Stimulated activated CD8-positive, alpha-beta memory T cell treated with anti-CD3 and anti-CD28 coated beads, Interleukin-12 subunit alpha, Interleukin-12 subunit beta, amount 100 ng/mL, for 1 hour (primary cell): ENCODE data around the gene FIBCD1.
"Not testable (repeated sequence)": the region's sequence is repeated elsewhere in the genome, so short reads cannot be mapped to it uniquely, and the experiment has no call there.

ENCODE experiments used
- DNase-seq: peaks from one replicate; pipeline ENCODE4 v3.0.0-alpha.2; 2020; ENCODE audit warnings: low read depth

The FIBCD1 gene

DNA sequence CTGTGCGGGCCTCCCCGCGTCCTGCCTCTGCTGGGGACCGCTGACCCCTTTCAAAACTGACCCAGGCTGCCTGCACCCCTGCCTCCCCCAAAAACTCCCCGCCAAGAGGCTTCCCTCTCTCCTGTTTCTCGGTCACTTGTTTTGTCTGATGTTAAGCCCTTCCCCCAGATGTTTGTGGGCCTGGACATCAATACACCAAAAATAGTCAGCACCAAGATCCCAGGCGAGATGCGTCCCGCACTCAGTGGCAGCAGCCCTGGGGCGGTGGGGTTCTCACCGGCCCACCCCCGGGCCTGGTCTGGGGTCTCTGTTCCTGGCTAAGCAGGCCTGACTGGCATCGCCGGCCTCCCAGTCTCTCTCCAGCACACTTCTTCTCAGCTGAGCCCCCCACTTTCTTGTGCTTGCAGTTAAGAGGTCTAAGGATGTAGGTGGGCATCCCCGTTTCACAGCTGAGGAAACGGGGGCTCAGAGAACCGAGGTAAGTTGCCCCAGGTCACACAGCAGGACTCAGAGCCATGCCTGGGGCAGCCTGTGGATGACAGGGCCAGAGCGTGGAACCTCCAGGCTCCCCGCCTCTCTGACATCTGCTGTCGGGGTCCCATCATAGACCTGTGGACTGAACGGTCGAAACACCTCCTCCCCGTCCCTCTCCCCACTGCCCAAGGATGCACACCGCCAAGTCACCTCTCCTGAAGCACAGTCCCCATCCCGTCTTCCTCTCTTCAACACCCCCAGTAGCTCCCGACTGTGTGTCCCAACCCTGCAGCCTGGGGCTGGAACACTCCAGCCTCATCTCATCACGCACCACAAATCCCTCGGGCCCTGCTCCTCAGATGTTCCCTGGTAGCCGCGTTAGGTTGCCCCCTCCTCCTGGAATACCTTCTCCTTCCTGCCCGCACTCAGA, 16.8 kb downstream of the FIBCD1 start:
- DNase-seq: no peak

GRCh38 chr9:130921300-130921988, 17.6 kb downstream of the FIBCD1 start:
- DNase-seq: no peak

DNA sequence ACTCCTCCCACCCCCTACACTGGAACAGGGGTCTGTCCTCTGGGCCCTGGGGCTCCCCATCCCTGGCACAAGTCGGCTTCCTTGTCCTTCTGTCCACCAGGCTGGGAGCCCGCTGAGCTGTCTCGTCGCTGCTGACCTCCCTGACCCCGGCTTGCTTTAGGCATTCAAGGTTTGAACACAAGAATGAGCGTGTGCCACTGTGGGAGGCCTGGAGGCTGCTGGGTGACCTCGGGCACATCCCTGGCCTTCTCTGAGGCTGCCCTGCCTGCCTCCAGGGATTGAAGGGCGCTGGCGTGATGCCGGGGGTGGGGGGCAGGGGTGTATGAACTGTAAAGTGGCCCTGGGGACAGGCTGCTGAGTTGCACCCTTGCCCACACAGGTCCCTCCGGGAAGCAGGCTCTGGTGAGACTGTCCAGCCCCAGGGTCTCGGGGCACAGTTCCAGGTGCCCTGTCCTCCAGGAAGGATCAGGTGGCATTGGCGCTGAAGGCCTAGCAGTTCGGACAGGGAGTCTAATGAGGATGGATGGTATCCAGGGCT, 18.2 kb downstream of the FIBCD1 start:
- no peak for DNase-seq

DNA sequence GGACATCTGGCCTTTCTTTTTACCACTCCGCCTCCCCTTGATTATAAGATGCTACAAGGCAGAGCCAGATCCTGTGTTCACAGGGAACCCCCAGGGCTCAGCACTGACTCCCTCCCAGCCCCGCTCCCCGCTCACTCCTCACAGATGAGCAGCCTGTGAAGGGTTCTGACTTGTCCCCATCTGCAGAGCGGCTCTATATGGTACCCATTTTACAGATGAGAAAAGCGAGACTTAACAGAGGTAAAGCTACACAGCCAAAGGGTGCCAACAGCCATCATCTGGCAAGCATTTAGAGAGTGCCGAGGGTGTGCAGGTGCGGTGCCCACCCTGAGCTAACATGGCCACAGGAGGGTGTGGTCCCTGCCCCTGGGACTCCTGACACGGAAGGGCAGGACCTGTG, 18.8 kb downstream of the FIBCD1 start:
- DNase-seq: no peak

DNA sequence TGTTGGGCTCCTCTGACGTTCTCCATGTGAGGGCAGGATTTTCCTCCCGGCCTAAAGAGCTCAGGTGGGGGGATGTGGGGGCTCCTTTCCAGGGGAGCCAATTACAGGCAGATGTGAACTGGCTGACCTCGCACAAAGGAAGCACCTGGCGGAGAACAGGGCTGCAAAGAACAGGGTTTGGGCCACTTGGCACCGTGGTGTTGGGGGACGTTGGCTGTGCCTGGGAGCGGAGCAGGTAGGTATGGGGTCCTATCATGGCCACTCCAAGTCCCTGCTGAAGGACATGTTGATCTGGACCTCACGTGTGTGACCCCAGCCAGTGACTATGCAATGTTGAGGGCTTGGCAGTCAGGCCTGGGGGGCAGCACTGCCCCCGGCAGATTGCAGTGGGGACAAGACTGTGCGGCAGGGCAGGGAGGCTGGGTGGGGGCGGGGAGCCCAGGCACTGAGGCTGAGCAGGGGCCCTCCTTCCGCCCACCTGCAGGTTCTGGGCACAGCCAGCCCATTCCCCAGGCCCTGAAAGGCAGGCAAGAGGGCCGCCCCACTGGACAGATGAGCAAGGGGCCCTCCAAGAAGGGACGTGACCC, 19.4 kb downstream of the FIBCD1 start:
- DNase-seq: no peak

GRCh38 chr9:130918826-130919558, 20.1 kb downstream of the FIBCD1 start:
- no peak for DNase-seq

- no peak for DNase-seq
Observed at GRCh38 chr9:130918101-130918825, 20.8 kb downstream of the FIBCD1 start.

- no peak for DNase-seq
Observed at GRCh38 chr9:130917168-130917960, 21.7 kb downstream of the FIBCD1 start.

DNA sequence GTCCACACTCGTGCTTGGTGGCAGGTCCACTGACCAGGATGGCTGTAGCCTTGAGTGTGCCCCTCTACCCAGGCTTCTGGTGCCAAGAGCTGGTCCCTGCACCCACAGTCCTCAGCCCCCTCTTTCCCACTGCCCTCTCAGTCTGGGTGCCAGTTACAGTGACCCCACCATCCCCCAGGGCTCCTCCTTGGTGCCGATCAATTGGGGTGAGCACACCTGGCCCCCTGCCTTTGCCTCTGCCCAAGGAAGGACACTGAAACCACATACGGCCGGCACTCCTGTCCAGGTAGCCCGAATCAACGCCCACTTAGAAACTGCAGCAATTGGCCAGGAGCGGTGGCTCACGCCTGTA, 24.0 kb downstream of the FIBCD1 start:
- DNase-seq: no peak

DNA sequence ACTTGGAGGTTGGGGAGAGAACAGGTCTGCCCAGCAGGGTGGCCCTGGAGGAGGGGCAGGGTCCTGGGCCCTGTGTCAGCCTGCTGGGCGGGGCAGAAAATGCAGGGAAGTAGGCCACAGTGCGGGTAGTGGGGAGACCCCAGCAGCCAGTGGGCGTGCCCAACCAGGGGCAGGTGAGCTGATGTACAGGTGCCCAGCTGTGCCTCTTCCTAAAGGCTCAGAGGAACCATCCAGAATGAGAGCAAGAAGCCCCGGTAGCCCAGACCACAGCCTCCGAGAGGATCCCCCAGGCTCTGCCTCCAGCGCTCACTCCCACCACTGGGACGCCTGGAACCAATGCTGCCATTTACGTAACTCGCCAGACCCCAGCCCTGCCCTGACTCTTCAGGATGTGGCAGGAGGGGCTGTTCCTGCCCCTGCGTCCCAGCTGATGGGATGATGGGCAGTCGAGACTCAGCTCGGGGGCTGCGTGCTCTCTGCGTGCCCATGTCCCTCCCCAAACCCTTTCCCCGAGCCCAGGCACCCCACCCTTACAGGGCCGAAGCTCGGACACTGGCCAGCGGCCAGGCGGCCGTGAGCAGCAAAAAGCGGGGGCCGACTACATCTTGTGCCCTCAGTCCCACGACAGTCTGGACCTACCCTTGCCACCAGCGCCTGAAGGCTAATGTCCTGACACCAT, 24.5 kb downstream of the FIBCD1 start:
- no peak for DNase-seq

DNA sequence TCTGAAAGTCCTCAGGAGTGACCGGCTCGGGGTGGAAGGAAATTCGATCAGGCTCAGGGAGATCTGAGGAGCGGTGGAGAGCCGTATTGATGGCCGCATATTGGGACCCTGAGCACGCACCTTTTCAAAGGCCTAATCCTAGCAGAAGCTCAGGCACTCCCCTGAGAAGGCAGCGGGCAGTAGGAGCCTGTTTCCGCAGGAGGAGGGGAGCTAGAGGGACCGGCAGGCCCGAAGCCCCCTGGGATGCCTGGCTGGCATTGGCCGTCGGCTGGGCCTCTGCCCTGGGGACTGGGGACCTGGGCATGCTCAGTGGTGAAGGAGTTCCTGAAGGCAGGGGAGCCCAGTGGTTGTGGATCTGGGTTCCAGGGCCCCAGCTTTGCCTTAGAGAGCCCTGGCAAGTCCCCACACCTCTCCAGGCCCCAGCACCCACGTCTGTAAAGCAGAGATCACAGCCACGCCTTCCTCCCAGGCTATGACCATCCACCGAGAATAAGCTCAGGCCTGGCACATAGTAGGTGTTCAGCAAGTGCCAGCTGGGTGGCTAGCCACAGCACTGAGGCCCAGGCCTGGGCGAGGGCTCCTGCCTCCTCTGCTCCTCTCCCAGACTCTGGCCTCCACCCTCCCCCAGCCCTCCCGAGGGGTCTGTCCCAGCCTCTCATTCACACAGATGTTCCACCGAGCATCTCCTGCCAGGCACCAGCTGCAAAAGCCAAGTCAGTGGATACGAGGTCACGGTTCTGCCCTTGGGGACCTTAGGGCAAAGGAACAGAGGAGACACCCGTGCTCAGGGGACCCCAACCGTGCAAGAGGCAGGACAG, 25.2 kb downstream of the FIBCD1 start:
- DNase-seq: no peak

GRCh38 chr9:130912932-130913598, 26.0 kb downstream of the FIBCD1 start:
- no peak for DNase-seq

DNA sequence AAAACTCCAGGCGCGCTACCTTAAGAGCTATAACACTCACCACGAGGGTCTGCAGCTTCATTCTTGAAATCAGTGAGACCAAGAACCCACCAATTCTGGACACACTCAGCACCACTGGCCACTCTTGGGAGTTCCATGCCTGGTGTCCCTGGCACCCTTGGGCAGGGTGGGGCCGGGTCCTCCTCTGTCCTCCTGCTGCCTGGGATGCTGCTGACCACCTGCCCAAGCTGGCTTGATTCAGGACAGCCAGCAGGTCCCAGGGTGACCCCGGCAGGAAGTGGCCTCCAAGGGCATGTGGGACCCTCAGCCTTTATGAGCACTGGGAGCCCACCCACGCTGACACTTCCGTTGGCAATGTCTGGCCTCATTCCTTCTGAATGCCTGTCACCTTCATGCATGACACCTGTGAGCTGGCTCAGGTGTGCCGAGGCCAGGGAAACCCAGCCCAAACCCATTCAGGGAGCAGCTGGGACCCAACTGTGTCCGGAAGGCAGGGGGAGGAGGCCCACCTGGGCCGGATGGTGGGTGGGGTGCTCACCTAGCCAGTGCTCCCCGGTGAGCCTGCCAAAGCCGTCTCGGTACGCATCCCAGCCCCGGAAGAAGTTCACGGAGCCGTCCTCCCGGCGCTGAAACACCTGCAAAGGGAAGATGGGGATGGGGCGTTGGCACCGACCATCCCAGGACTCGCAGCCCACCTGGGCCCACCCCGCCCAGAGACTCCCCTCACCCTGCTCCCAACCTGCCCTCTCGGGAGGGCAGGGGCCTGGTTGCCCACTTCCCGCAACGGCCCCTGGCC, 27.6 kb downstream of the FIBCD1 start:
- no peak for DNase-seq

- DNase-seq: not testable (repeated sequence)
Observed at GRCh38 chr9:130910670-130911069, 28.4 kb downstream of the FIBCD1 start.

DNA sequence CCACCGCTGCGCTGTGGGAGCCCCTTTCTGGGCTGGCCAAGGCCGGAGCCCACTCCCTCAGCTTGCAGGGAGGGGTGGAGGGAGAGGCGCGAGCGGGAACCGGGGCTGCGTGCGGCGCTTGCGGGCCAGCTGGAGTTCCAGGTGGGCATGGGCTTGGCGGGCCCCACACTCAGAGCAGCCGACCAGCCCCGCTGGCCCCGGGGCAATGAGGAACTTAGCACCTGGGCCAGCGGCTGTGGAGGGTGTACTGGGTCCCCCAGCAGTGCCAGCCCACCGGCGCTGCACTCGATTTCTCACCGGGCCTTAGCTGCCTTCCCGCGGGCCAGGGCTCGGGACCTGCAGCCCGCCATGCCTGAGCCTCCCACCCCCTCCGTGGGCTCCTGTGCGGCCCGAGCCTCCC, 29.0 kb downstream of the FIBCD1 start:
- DNase-seq: not testable (repeated sequence)

DNA sequence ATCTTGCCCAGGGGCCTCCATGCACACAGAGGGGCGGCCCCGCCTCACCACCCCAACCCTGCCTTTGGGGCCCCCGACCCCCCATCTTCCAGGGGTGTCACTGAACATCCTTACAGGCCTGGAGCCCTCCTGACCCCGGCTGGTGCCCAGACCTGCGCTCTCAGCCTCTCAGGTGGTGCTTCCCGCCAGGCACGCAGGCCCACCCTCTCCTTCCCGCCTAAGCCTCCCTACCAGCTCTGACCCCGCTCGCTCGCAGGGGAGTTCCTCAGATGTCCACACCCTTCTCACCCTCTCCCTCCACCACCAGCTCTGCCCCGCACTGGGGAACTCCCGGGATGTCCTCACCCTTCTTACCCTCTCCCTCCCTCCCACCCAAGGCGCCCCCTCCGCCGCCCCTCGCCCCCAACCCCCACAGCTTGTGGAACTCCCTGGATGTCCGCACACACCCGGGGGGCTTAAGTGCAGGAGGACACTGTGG, 30.1 kb downstream of the FIBCD1 start:
- DNase-seq: no peak

DNA sequence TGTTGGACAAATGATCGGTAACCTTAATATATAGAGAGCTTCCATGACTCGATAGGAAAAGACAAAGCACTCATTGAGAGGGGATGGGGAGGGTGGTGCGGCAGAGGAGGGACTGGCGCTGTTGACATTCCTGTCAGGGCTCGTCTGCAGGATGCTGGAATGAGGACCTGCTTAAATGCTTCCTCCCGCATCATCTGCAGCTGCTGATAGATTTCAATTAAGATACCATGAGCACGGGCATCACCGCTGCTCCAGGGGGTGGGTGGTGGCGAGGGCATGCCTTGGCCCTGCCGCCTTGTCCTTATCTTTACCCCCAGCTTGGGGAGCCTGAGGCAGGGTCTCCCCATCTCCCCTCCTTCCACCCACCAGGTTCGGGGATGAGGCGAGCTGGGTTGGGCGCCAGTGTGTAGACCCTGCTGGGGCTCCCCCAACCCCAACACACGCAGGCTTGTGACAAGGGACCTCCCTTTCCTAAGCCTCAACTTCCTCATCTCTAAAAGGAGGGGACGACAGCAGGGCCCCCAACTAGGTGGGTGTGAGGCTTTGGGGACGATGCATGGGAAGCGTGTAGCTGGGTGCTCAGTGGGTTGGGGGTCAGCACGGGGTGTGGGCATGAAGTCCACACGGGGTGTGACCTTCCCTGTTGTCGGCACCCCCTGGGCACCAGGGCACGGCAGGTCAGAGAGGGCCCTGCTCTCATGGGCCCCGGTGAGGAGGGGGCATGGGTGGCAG, 30.7 kb downstream of the FIBCD1 start:
- DNase-seq: no peak
